8988T (cell line): ENCODE results near the gene RNF126.

Experiments used
- DNase-seq: peaks from one replicate; pipeline ENCODE4 v3.0.0; 2011

The RNF126 gene

GRCh38 chr19:661427-662196 is 1.4 kb downstream of the RNF126 start:
- no peak for DNase-seq

- DNase-seq: no peak
These were observed 2.1 kb downstream of the RNF126 start for GRCh38 chr19:660793-661426.

GRCh38 chr19:658916-659839 is 3.8 kb downstream of the RNF126 start:
- DNase-seq: no peak

DNA sequence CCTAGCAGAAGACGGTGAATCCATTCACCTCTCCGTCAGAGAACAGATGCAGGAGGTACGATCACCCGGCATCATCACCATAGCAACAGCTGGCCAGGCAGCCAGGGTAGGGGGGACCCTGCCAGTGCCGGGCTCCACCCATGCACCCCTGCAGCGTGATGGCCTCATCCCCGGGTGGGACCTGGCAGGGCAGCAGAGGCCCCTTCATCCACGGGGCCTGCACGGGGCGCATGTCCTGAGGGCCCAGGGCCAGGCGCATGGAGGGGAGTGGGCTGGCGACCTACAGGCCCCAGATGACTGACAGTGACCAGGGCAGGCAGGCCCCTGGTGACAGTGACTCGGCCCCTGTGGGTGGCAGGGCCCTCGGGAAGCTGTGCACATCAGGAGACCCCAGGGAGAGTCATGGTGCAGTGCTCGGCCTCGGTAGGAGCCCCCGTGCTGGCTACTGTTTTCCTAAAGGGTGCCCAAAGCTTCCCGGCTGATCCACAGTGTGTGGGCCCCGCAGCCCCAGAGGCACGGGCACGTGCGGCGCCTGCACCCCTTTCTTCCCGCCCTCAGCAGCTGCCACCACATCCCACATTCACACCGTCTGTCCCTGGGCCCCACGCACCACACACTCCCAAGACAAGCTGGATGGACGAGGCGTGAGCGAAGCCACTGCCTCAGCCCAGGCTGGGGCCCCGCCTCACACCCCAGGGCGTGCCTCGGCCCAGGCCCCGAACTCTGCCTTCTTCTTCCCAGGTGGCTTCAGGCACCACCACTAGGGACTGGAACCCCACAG is 4.8 kb downstream of the RNF126 start:
- DNase-seq: no peak

GRCh38 chr19:657611-658010 is 5.4 kb downstream of the RNF126 start:
- DNase-seq: no peak

DNA sequence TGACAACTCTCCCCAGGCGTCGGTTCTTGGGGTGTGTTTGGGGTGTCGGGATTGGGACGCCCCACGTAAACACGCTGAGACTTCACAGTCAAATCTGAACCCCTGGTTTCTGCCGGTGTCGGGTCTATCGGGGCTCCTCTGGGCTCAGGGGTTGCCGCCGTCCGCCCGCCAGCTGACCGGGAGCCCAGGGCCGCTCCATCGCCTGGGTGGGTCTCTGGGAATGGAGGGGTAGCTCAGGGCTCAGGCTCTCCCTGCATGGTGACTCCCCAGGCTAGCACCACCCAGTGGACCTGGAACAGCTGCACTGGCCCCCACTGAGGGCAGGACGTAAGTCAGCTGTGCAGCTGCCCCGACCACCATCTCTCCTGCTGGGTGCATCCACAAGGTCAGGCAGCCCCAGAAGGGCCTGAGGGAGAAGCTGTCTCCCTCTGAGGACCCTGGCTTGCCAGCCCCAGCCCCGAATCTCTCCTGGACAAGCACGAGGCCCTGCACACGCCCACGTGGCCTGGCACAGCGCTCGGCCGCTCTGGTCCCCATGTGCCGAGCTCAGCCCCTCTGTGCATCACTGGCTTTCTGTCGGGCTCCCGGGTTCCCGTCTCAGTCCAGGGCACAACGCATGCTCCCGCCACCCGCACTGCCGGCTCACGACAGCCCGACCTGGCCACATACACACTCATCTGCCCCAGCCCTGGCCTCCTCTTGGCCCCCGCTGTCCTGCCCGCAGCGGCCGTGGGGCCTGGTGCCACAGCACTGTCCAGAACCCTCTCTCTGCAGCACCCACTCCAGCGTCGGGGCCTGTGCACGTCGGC is 6.1 kb downstream of the RNF126 start:
- DNase-seq: no peak

- DNase-seq: no peak
These were observed 7.3 kb downstream of the RNF126 start for GRCh38 chr19:655691-656090.

DNA sequence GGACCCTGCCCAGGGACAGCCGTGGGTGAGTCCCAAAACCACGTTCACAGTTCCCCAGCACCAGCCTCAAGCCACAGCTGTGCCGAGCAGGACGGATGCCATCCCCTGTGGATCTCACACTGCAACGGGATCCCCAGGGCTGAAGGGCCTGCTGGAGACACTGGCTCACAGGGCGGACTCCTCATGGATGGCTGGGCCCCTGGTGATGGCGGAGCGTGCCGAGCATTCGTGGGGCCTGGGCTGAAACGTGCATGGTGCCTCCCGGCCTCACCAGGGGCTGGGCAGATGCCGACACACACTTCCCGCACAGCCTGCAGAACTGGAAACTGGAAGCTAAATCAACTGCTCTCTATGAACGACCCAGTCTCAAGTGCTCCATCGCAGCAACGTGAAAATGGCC is 9.6 kb downstream of the RNF126 start:
- DNase-seq: no peak

DNA sequence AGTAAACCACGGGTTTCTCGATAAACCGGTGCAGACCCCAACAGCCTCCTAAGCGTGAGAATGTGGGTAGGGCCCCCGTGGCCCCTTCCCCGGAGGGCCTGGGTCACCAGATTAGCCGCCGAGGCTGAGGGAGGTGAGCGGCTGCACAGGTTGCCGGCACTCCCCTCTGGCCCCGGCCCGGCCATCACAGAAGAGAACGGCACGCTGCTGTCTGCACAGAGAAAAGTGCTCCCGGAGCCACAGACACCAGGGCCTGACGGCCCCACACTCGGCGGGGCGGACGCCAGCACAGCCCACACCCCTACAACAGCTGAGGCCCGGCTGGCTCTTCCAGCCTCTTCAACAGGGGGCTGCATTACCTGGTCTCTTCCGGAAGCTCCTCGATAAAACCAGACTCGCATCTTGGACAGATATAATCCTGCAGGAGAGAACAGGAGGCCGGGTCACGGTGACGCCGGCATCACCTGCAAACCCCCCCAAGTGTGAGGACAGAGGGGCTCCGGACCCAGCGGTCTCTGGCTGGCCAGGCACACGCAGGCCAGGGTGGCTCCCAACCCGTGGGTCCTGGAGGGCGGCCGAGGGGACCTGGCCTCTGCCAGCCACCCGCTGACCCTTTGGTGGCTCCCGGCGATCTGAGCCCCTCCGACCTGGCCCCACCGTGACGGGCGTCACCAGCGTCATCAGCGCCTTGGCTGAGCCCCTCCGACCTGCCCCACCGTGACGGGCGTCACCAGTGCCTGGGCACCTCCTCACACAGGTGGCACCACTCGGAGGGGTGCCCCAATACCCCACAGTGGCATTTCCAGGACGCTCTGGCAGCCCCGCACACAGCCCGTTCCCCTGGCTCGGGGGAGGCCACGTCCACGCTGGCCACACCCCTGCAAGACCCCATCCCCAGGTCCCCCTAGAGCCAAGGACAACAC is 10.3 kb downstream of the RNF126 start:
- DNase-seq: no peak

DNA sequence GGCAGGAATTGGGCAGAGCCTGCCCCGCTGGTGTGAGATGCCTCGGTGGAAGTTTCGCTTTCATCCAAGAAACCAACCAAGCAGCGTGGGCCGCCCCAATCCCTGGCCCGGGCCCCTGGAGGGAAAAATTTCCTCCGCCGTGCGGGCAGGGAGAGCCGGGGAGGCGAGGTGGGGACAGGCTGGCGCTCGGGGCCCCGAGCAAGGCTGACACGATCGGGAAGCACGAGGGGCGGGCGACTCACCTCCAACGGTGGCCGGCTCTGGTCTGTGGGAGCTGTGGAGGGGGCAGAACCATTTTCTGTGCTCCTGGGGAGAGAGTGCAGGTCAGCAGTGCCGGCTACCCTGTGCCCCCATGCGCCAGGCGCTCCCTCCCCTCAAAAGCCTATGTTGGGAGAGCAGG is 11.0 kb downstream of the RNF126 start:
- no peak for DNase-seq

GRCh38 chr19:651114-651818 is 11.7 kb downstream of the RNF126 start:
- no peak for DNase-seq

GRCh38 chr19:650121-650520 is 12.9 kb downstream of the RNF126 start:
- no peak for DNase-seq

DNA sequence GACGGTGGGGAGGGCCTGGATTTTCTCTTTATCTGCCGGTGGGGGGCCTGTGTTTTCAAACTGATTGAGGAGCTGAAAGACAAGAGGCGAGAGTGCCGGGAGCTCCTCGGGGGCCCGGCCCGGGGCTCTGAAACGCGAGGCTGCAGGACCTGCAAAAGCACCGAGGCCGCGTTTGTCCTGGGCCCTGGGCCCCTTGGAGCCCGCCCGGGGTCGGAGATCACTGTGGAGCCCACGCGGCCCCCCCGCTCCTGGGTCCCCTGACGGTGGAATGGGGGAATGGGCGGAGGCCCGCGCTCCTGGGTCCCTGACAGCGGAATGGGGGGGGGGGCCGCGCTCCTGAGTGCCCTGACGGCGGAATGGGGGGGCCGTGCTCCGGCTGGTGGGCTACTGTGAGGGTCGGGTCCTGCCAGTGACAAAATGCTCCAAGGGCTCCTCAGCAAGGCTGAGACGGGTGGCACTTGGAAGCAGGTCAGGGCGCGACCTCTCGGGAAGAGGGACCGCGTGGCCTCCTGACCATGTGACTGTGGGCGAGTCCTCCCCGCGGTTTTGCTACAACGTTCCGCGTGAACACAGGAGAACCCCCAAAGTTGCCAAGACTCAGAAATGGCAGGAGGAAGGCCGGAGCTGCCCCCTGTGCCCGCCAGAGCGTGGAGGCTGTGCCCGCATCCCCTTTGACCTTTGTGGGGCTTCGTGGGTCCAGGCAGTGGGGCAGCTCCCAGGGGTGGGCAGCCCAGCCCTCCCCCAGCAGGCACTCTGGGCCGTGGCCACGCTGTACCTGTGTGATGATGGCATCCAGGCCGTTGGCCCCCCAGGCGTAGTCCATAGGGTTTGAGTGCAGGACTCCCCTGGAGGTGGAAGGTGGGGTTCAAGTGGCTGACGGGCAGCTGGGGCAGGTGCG is 13.9 kb downstream of the RNF126 start:
- no peak for DNase-seq

GRCh38 chr19:648305-648704 is 14.7 kb downstream of the RNF126 start:
- no peak for DNase-seq

GRCh38 chr19:647566-648284 is 15.3 kb downstream of the RNF126 start:
- DNase-seq: no peak

DNA sequence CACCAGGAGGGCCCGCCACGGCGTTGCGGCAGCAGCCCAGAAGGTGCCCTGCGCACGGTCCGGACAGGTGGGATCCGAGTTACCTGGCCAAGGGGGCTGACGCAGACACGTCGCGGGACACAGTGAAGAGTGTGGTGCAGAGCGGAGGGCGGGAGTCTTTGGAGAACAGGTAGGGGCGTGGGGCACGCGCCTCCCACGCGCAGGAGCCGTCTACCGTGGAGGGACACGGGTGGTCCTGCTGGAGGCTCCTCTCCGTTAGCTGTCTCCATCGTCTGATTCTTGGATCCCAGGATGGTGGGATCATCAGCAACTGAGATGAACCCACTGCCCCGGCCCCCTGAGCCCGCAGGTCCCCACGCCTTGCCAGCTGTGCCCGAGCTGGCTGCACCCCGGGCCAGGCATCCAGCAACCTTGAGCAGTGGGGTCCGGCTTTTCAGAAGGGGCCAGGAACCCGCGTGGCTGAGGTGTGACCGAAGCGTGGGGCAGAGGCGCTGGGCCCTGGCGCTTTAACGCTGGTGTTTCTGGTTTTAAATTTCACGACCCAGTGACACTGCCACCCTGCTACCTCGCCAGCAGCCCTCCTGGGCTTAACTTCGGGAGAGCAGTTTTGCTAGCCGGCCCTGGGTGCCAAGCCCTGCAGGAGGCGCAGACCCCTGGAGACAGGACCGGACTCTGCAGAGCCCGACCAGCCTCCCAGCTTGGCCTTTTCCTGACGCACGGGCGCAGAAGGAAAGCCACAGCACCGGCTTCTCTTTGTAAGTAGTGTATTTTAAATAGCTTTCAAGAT is 16.0 kb downstream of the RNF126 start:
- no peak for DNase-seq
